HS-27A (cell line): Measurements from ENCODE around the gene RUVBL1.

ENCODE experiments used
- DNase-seq: peaks from one replicate; pipeline ENCODE4 v3.0.0-alpha.2; 2012; ENCODE audit warnings: low read depth, missing footprints

The RUVBL1 gene

GRCh38 chr3:128082546-128082945 is 41.1 kb downstream of the RUVBL1 start:
- DNase-seq, result no peak

- no peak for DNase-seq
Measured at GRCh38 chr3:128081846-128082245, 41.8 kb downstream of the RUVBL1 start.

- DNase-seq, result no peak
Measured at GRCh38 chr3:128081226-128081625, 42.4 kb downstream of the RUVBL1 start.

- peak; percentile 81 for DNase-seq
Measured at GRCh38 chr3:128080323-128081080, 43.1 kb downstream of the RUVBL1 start.

- no peak for DNase-seq
Measured at GRCh38 chr3:128079823-128080222, 43.8 kb downstream of the RUVBL1 start.

- DNase-seq, result no peak
Measured at GRCh38 chr3:128078875-128079274, 44.7 kb downstream of the RUVBL1 start.

GRCh38 chr3:128078322-128078721 is 45.3 kb downstream of the RUVBL1 start:
- no peak for DNase-seq

GRCh38 chr3:128077665-128078064 is 45.9 kb downstream of the RUVBL1 start:
- no peak for DNase-seq

- DNase-seq, result no peak
Measured at GRCh38 chr3:128077202-128077624, 46.4 kb downstream of the RUVBL1 start.

- no peak for DNase-seq
Measured at GRCh38 chr3:128076483-128077201, 47.0 kb downstream of the RUVBL1 start.

GRCh38 chr3:128075522-128076482 is 47.8 kb downstream of the RUVBL1 start:
- no peak for DNase-seq

- DNase-seq, result no peak
Measured at GRCh38 chr3:128074851-128075521, 48.6 kb downstream of the RUVBL1 start.

- DNase-seq, result no peak
Measured at GRCh38 chr3:128073807-128074206, 49.8 kb downstream of the RUVBL1 start.

- no peak for DNase-seq
Measured at GRCh38 chr3:128073185-128073725, 50.4 kb downstream of the RUVBL1 start.

- DNase-seq, result no peak
Measured at GRCh38 chr3:128072454-128073184, 51.0 kb downstream of the RUVBL1 start.

GRCh38 chr3:128071771-128072453 is 51.7 kb downstream of the RUVBL1 start:
- DNase-seq, result no peak

GRCh38 chr3:128070898-128071591 is 52.6 kb downstream of the RUVBL1 start:
- DNase-seq, result no peak

GRCh38 chr3:128069271-128069670 is 54.3 kb downstream of the RUVBL1 start:
- no peak for DNase-seq

- DNase-seq, result no peak
Measured at GRCh38 chr3:128068156-128068620, 55.4 kb downstream of the RUVBL1 start.
